ENCODE measurements around the gene SPP1. TPM values are rescaled to one million over a fixed set of nuclear protein-coding genes. Genes with fewer than 3 reads are reported as not detected.

The SPP1 gene
- total RNA-seq, 1 experiment from 2014 or later, result not detected

DNA sequence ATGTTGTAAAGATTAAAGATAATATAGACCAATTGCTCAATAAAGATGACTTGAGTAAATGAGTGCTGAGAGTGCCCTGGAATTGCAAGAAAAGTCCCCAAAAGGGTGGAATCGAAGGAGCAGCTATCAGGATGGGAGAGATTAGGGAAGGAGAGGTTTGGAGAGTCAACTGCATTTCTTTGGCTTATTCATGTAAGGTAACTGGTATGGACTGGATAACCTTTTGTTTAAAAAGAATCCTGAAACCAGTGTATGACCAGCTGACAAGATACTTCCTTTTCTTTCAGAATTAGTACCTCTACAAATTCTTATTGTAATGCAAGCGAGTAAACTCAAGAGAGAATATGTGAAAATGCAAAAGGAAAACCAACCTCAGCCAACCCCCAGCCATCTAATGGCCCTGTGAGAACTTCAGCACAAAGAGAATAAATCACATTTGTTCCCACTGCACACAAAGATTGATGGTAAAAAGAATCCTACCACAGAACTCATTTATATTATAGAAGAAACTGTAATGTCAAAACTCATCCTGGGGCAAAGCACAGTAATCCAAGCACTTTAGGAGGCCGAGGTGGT lies 24.5 kb upstream of the SPP1 start:
- H3K27ac ChIP-seq (ENCODE audit: low read length), result no peak overlapping the region
- BruUV-seq (replicated peaks), result no TSS peak
- no peak overlapping the region for H3K4me2 ChIP-seq (ENCODE audit: low read length)

DNA sequence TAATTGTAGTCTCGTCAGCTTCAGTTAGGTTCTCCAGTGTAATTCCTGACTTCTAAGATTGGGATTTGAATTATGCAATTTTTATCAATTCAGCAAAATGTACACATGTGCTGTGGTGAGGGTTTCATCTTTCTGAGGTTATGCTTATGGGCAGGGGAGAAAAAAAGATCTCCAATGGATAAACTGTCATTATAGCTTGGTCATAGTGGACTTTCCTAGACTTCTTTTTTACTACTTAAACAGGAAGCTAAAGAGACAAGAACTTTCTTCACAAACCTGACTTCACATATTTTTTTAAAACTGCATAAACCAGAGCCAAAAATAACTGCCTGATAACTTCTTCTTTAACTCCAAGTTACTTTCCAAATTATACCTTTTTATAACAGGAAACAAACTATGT lies 21.7 kb upstream of the SPP1 start:
- CTCF ChIA-PET, result no interaction called here

More for the DNA sequence above, 24.5 kb upstream of the SPP1 start:
- ChIA-PET POLR2A (ENCODE audit: unreplicated experiment) (no interaction called here), CTCF (no interaction called here)
- TF ChIP-seq EZH2phosphoT487 (IDR thresholded peaks at IDR 0.05; ENCODE audit: borderline replicate concordance, low read length) (no peak), EZH2 (IDR thresholded peaks at IDR 0.05; ENCODE audit: low read length, unreplicated experiment) (no peak)
- TF ChIP-seq, protein P1, sequence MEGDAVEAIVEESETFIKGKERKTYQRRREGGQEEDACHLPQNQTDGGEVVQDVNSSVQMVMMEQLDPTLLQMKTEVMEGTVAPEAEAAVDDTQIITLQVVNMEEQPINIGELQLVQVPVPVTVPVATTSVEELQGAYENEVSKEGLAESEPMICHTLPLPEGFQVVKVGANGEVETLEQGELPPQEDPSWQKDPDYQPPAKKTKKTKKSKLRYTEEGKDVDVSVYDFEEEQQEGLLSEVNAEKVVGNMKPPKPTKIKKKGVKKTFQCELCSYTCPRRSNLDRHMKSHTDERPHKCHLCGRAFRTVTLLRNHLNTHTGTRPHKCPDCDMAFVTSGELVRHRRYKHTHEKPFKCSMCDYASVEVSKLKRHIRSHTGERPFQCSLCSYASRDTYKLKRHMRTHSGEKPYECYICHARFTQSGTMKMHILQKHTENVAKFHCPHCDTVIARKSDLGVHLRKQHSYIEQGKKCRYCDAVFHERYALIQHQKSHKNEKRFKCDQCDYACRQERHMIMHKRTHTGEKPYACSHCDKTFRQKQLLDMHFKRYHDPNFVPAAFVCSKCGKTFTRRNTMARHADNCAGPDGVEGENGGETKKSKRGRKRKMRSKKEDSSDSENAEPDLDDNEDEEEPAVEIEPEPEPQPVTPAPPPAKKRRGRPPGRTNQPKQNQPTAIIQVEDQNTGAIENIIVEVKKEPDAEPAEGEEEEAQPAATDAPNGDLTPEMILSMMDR (conservative IDR thresholded peaks at IDR 0.05; ENCODE audit: low read depth, low read length), result no peak
- no peak overlapping the region for H2AFZ ChIP-seq (ENCODE audit: low read length)
- H3K36me3 ChIP-seq (ENCODE audit: low read depth, low read length), result no peaks in the 10 kb centered on the region
- H3K4me1 ChIP-seq (ENCODE audit: insufficient read depth, low read length), result no peaks in the 10 kb centered on the region
- no peak overlapping the region for H3K9ac ChIP-seq (ENCODE audit: low read length)
- H3K27me3 ChIP-seq (ENCODE audit: low read length), result 0 out of 2 replicates have a peak, but pooled peaks cover 4% of the 10 kb centered on the region
- ATAC-seq (no peak), DNase-seq (no peak)
- intact Hi-C loops (cut with micrococcal nuclease), result no loop called here
- H3K9me2 ChIP-seq (replicated peaks; ENCODE audit: low read length), result no peaks in the 10 kb centered on the region
- H3K9me3 ChIP-seq (ENCODE audit: low read length), result no peaks in the 10 kb centered on the region
- no peaks in the 10 kb centered on the region for H4K20me1 ChIP-seq (ENCODE audit: low read length)
- H3K4me3 ChIP-seq (ENCODE audit: low read length), result no peak overlapping the region
- H3K79me2 ChIP-seq (ENCODE audit: low read length), result no peaks in the 10 kb centered on the region
- H3F3A ChIP-seq (ENCODE audit: low read length, unreplicated experiment), result no peaks in the 10 kb centered on the region

DNA sequence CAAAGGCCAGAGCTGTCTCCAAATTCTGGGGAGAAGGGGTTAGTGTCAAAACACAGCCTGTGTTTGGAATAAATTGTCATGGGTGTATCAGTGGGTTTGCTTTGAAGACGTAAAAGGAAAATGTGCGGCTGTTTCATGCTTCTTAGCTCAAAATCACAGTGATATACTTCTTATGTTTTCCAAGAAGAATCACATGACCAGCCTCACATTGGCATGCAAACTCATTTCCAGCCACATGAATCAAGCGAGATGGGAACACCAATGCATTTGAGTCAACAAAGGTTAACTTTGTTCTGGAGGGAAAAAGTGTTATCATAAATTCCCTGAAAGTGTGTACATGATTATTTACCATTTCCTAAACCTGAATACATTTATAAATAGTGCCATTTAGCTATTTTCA lies 19.0 kb upstream of the SPP1 start:
- Histone ChIP-seq H3K27me3 (ENCODE audit: low read length) (no peaks in the 10 kb centered on the region), H3K4me3 (ENCODE audit: low read length) (no peak overlapping the region), H3K79me2 (ENCODE audit: low read length) (no peaks in the 10 kb centered on the region), H3K9me2 (replicated peaks; ENCODE audit: low read length) (no peaks in the 10 kb centered on the region), H3K4me1 (ENCODE audit: insufficient read depth, low read length) (no peaks in the 10 kb centered on the region), H2AFZ (ENCODE audit: low read length) (no peak overlapping the region), H3K27ac (ENCODE audit: low read length) (no peak overlapping the region), H3K9ac (ENCODE audit: low read length) (no peak overlapping the region), H3K9me3 (ENCODE audit: low read length) (no peaks in the 10 kb centered on the region), H3F3A (ENCODE audit: low read length, unreplicated experiment) (no peaks in the 10 kb centered on the region), H3K4me2 (ENCODE audit: low read length) (no peak overlapping the region), H3K36me3 (ENCODE audit: low read depth, low read length) (no peaks in the 10 kb centered on the region), H4K20me1 (ENCODE audit: low read length) (no peaks in the 10 kb centered on the region)
- ChIA-PET POLR2A (ENCODE audit: unreplicated experiment) (no interaction called here), CTCF (no interaction called here)
- intact Hi-C loops (cut with micrococcal nuclease), result no loop called here
- DNase-seq, result no peak
- no peak for ATAC-seq
- no TSS peak for BruUV-seq (replicated peaks)
- TF ChIP-seq, protein P1 (conservative IDR thresholded peaks at IDR 0.05; ENCODE audit: low read depth, low read length), result no peak
- TF ChIP-seq EZH2 (IDR thresholded peaks at IDR 0.05; ENCODE audit: low read length, unreplicated experiment) (no peak), EZH2phosphoT487 (IDR thresholded peaks at IDR 0.05; ENCODE audit: borderline replicate concordance, low read length) (no peak)

More for the DNA sequence above, 21.7 kb upstream of the SPP1 start:
- intact Hi-C loops (cut with micrococcal nuclease), result no loop called here
- no peak overlapping the region for H3K9ac ChIP-seq (ENCODE audit: low read length)
- DNase-seq (no peak), ATAC-seq (no peak)
- no TSS peak for BruUV-seq (replicated peaks)
- POLR2A ChIA-PET (ENCODE audit: unreplicated experiment), result no interaction called here
- no peaks in the 10 kb centered on the region for H3K9me3 ChIP-seq (ENCODE audit: low read length)
- no peak overlapping the region for H3K4me3 ChIP-seq (ENCODE audit: low read length)
- no peaks in the 10 kb centered on the region for H3K9me2 ChIP-seq (replicated peaks; ENCODE audit: low read length)
- H3F3A ChIP-seq (ENCODE audit: low read length, unreplicated experiment), result no peaks in the 10 kb centered on the region
- TF ChIP-seq, protein P1 (conservative IDR thresholded peaks at IDR 0.05; ENCODE audit: low read depth, low read length), result no peak
- TF ChIP-seq EZH2phosphoT487 (IDR thresholded peaks at IDR 0.05; ENCODE audit: borderline replicate concordance, low read length) (no peak), EZH2 (IDR thresholded peaks at IDR 0.05; ENCODE audit: low read length, unreplicated experiment) (no peak)
- H3K4me1 ChIP-seq (ENCODE audit: insufficient read depth, low read length), result no peaks in the 10 kb centered on the region
- H3K36me3 ChIP-seq (ENCODE audit: low read depth, low read length), result no peaks in the 10 kb centered on the region
- no peaks in the 10 kb centered on the region for H3K27me3 ChIP-seq (ENCODE audit: low read length)
- H2AFZ ChIP-seq (ENCODE audit: low read length), result no peak overlapping the region
- no peaks in the 10 kb centered on the region for H4K20me1 ChIP-seq (ENCODE audit: low read length)
- no peaks in the 10 kb centered on the region for H3K79me2 ChIP-seq (ENCODE audit: low read length)
- no peak overlapping the region for H3K27ac ChIP-seq (ENCODE audit: low read length)
- no peak overlapping the region for H3K4me2 ChIP-seq (ENCODE audit: low read length)
